H4 (cell line): ENCODE results near the gene CFLAR. TPM values are rescaled to one million over a fixed set of nuclear protein-coding genes. Genes with fewer than 3 reads are reported as not detected.

ENCODE experiments used
- DNase-seq: peaks from one replicate; pipeline ENCODE4 v3.0.0-alpha.2; 2015; ENCODE audit warnings: low spot score
- total RNA-seq: library from RNA; depleted of rRNA; stranded (reverse); fragments of >200 nt; shearing (Covaris generic); gene quantifications from 2 replicates; pipeline ENCODE4 v1.2.3, GENCODE V29; 2014; rRNA removed

The CFLAR gene
- total RNA-seq, 1 experiment from 2014 or later, result 16.9 TPM

GRCh38 chr2:201216918-201217317 is 101.0 kb downstream of the CFLAR start:
- no peak for DNase-seq

GRCh38 chr2:201218780-201219179 is 102.8 kb downstream of the CFLAR start:
- DNase-seq, result no peak

- no peak for DNase-seq
Measured at GRCh38 chr2:201219328-201220096, 103.5 kb downstream of the CFLAR start.

GRCh38 chr2:201220102-201220570 is 104.2 kb downstream of the CFLAR start:
- no peak for DNase-seq

- DNase-seq, result no peak
Measured at GRCh38 chr2:201223089-201224073, 107.4 kb downstream of the CFLAR start.

Other genes starting within 250 kb of the CFLAR start
- 61.4 and 83.7 TPM in 2 replicates for gene PPIL3, start 227.1 kb upstream of the CFLAR start, total RNA-seq
- gene NIF3L1, start 226.8 kb upstream of the CFLAR start, total RNA-seq, result 56.5 and 57.4 TPM in 2 replicates
- gene ORC2, start 152.5 kb upstream of the CFLAR start, total RNA-seq, result 12.2 and 16.3 TPM in 2 replicates
- 2.2 and 6.1 TPM in 2 replicates for gene HYCC2, start 44.5 kb upstream of the CFLAR start, total RNA-seq
- 136 and 151 TPM in 2 replicates for gene NDUFB3, start 44.2 kb upstream of the CFLAR start, total RNA-seq
- gene CASP10, start 67.0 kb downstream of the CFLAR start, total RNA-seq, result 1.0 and 1.2 TPM in 2 replicates
- gene CASP8, start 144.4 kb downstream of the CFLAR start, total RNA-seq, result 24.2 and 27.2 TPM in 2 replicates
- 0.23 TPM in 1 of 2 replicates, not detected in the other for gene FLACC1, start 241.2 kb downstream of the CFLAR start, total RNA-seq